Prostate gland (tissue), 2 donors: ENCODE data around the gene FCER1G. TPM values are rescaled to one million over a fixed set of nuclear protein-coding genes. Genes with fewer than 3 reads are reported as not detected.

Experiments used
- DNase-seq: peaks from one replicate; pipeline ENCODE4 v3.0.0-alpha.2; 2019; ENCODE audit warnings: low spot score
- H3K27ac ChIP-seq, 2 donors: fragments of 200-600 bp; sonication (generic); 2 replicates each; pipeline ENCODE4 v1.5.1; 2017 to 2019
- H3K27me3 ChIP-seq: fragments of 200-600 bp; sonication (generic); replicated peaks from 2 replicates; pipeline ENCODE4 v1.5.1; 2019; ENCODE audit not compliant: insufficient read depth
- H3K36me3 ChIP-seq, 2 donors: fragments of 200-600 bp; sonication (generic); 1 replicate in 1 of 2; 2 replicates in 1 of 2; pipeline versions ENCODE4 v1.5.1 to v1.8.1; 2017 to 2019
- H3K4me1 ChIP-seq: fragments of 200-600 bp; sonication (generic); replicated peaks from 2 replicates; pipeline ENCODE4 v1.5.1; 2019
- H3K4me3 ChIP-seq, 2 donors: fragments of 200-600 bp; sonication (generic); 2 replicates each; pipeline ENCODE4 v1.5.1; 2017 to 2019
- H3K9me3 ChIP-seq: fragments of 200-600 bp; sonication (generic); 2 replicates; pipeline ENCODE4 v1.5.1; 2017
- CTCF ChIP-seq, 4 experiments: fragments of 200-600 bp in 2 of 4; fragments of 450-650 bp in 2 of 4; sonication (generic) in 2 of 4; IDR thresholded peaks; 1 replicate in 3 of 4; 2 replicates in 1 of 4; pipeline ENCODE4 v1.5.1; 2016 to 2019; ENCODE audit warnings: antibody characterized with exemption in 4 of 4, mild to moderate bottlenecking in 2 of 4, moderate library complexity in 2 of 4
- POLR2A ChIP-seq: fragments of 450-650 bp; IDR thresholded peaks from one replicate; pipeline ENCODE4 v1.6.1; 2016; ENCODE audit warnings: antibody characterized with exemption, mild to moderate bottlenecking
- POLR2AphosphoS5 ChIP-seq: sonication (generic); formaldehyde crosslinking; IDR thresholded peaks from one replicate; pipeline ENCODE4 v1.6.1; 2017; ENCODE audit warnings: antibody characterized with exemption
- WGBS: methylation state at CpG from one replicate; pipeline ENCODE4 v1.1.5; 2018; 5-methylcytosine and 5-hydroxymethylcytosine counted together
- intact Hi-C: fragments of 100-400 bp; cut with DNase I; formaldehyde crosslinking; loops from one replicate; pipeline ENCODE4 v1.14.2; 2022
- total RNA-seq, 2 donors: library from RNA; depleted of rRNA; stranded (reverse); fragments of >200 nt; gene quantifications; one replicate each; pipeline ENCODE4 v1.1.0, GENCODE V29; 2016

FCER1G gene
- total RNA-seq, 2 donors from 2014 or later = 3.6 to 22.4 TPM

DNA sequence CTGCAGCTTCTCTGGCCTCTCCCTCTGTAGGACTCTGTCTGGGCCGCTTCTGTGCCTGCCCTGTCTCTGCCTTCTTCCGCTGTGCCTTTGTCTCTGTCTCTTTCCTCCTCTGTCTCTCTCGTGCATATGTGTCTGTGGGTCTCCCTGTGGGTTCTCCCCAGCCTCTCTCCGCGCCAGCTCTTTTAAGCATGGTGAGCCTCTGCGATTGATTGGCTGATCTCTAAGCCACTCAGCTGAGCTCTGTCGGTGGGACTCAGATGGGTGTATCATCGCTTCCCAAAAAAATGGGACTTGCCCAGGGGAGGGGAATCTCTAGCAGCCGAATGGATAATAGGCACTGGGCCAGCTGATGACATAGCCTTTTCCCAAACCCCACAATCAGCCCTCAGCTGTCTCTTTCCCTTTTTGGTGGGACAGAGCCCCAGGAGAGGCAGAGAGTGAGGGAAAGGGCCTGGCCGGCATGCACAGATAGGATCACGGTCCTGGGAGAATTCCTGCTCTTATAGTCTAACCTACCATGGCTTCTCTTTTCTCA is 16.1 kb upstream of the FCER1G start, which contains the start of gene ADAMTS4:
TSS of gene ADAMTS4 (minus strand) at position 158 of the 535 bp plus-strand sequence. CDS start 427 bp downstream, outside the sequence.
- Histone ChIP-seq H3K27me3 (no peaks in the 10 kb centered on the region), H3K27ac (peak within 1 kb of the TSS; percentile 45 to 96), H3K4me3 (peak within 1 kb of the TSS in 1 of 2 donors; percentile 11), H3K4me1 (no peaks in the 10 kb centered on the region), H3K9me3 (no peaks in the 10 kb centered on the region), H3K36me3 (no peaks in the 10 kb centered on the region)
- no peak for DNase-seq
- intact Hi-C loops = no loop called here
- WGBS = 48% methylated on average over 11 of the region's 11 CpGs
- TF ChIP-seq POLR2A = peak; percentile 18
- no peak for TF ChIP-seq POLR2AphosphoS5

GRCh38 chr1:161199506-161200139 is 15.5 kb upstream of the FCER1G start:
- WGBS = 57% methylated on average over 5 of the region's 5 CpGs
- H3K36me3 ChIP-seq = no peaks in the 10 kb centered on the region
- TF ChIP-seq CTCF (IDR thresholded peaks at IDR 0.05) = no peak
- no peak for TF ChIP-seq POLR2AphosphoS5
- no peak for TF ChIP-seq POLR2A
- H3K4me1 ChIP-seq = no peaks in the 10 kb centered on the region
- H3K27ac ChIP-seq = peak overlapping the region; percentile 33 to 96
- H3K27me3 ChIP-seq = no peaks in the 10 kb centered on the region
- intact Hi-C loops = loop anchor here (5.0 kb wide), 2 partner anchors 113 to 188 kb away; partner anchors contain the start of gene SDHC
- no peak for DNase-seq
- H3K4me3 ChIP-seq = no peak overlapping the region
- H3K9me3 ChIP-seq = no peaks in the 10 kb centered on the region

DNA sequence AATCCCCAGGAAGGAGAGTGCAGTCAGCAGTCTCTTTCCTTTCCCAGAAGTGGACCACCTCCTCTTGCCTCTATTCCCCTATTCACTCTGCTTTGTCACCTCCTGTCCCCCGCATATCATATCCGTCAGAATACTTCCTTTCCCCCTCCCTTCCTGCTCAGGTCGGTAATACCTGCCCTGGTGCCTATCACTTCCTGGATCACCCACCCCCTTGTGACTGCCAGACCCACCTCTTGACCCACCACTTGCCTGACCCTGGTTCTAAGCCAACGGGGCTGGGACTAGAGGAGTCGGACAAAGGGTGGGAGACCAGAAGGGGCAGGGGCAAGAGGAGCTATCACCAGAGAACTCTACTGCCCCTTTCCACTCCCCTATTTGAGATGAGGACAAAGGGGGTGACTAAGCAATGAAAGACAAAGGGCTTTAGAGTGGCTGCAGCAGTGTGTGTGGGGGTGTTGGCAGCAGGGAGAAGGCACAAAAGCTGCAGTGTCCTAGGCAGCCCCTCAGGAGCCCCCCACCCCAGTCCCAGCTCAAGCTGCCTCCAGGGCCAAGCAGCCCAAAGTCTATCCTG is 14.6 kb upstream of the FCER1G start:
- H3K9me3 ChIP-seq = no peaks in the 10 kb centered on the region
- no peak overlapping the region for H3K4me3 ChIP-seq
- H3K27ac ChIP-seq = peak overlapping the region; percentile 96 to 97
- intact Hi-C loops = loop anchor here (5.0 kb wide), 2 partner anchors 112 to 187 kb away; partner anchors contain the start of gene SDHC
- WGBS = 76% methylated on average over 5 of the region's 5 CpGs
- no peaks in the 10 kb centered on the region for H3K4me1 ChIP-seq
- H3K27me3 ChIP-seq = no peaks in the 10 kb centered on the region
- no peaks in the 10 kb centered on the region for H3K36me3 ChIP-seq
- no peak for DNase-seq
- TF ChIP-seq POLR2A (no peak), CTCF (IDR thresholded peaks at IDR 0.05) (no peak), POLR2AphosphoS5 (no peak)

- intact Hi-C loops = loop anchor here (5.0 kb wide), 2 partner anchors 111 to 186 kb away; partner anchors contain the start of gene SDHC
- no peak for TF ChIP-seq POLR2A
- TF ChIP-seq POLR2AphosphoS5 = no peak
- TF ChIP-seq CTCF (IDR thresholded peaks at IDR 0.05) = no peak
- H3K4me3 ChIP-seq = peak overlapping the region; percentile 62 to 69
- H3K4me1 ChIP-seq = no peaks in the 10 kb centered on the region
- peak overlapping the region; percentile 96 to 97 for H3K27ac ChIP-seq
- no peaks in the 10 kb centered on the region for H3K9me3 ChIP-seq
- WGBS = 38% methylated on average over 13 of the region's 13 CpGs
- no peaks in the 10 kb centered on the region for H3K36me3 ChIP-seq
- H3K27me3 ChIP-seq = no peaks in the 10 kb centered on the region
- peak; percentile 18 for DNase-seq
Measured at GRCh38 chr1:161200992-161201835, 13.9 kb upstream of the FCER1G start.
